ENCODE results near the gene PCNX3. TPM values are rescaled to one million over a fixed set of nuclear protein-coding genes. Genes with fewer than 3 reads are reported as not detected.
"Not testable (repeated sequence)": the region's sequence is repeated elsewhere in the genome, so short reads cannot be mapped to it uniquely, and the experiment has no call there.

The PCNX3 gene
- total and polyA plus RNA-seq, 7 donors: 6.5 to 15.5 (median 9.8) TPM

GRCh38 chr11:65672180-65672860 is 56.7 kb downstream of the PCNX3 start:
- no peaks in the 10 kb centered on the region for H3K27me3 ChIP-seq (ENCODE audit: insufficient read depth in 3 of 3, low read length in 2 of 3)
- no peaks in the 10 kb centered on the region for H3K9me3 ChIP-seq
- no peak for TF ChIP-seq CTCF (IDR thresholded peaks at IDR 0.05)
- ATAC-seq (no peak), DNase-seq (no peak)
- intact Hi-C loops (cut with DNase I): no loop called here
- H3K4me3 ChIP-seq: no peak overlapping the region
- H3K27ac ChIP-seq: no peak overlapping the region
- peaks cover 0 to 3% of the 10 kb centered on the region in 2 donors for H3K36me3 ChIP-seq (ENCODE audit: insufficient read depth in 1 of 2, low read depth in 1 of 2)
- no peaks in the 10 kb centered on the region for H3K4me1 ChIP-seq

GRCh38 chr11:65672982-65673381 is 57.4 kb downstream of the PCNX3 start:
- TF ChIP-seq CTCF (IDR thresholded peaks at IDR 0.05): no peak
- H3K36me3 ChIP-seq (ENCODE audit: insufficient read depth in 1 of 2, low read depth in 1 of 2): peaks cover 0 to 3% of the 10 kb centered on the region in 2 donors
- H3K27me3 ChIP-seq (ENCODE audit: insufficient read depth in 3 of 3, low read length in 2 of 3): no peaks in the 10 kb centered on the region
- intact Hi-C loops (cut with DNase I): no loop called here
- 85 to 97% (median 96%) methylated on average over 1 to 2 of the region's 2 CpGs for WGBS, 3 donors
- no peaks in the 10 kb centered on the region for H3K9me3 ChIP-seq
- H3K27ac ChIP-seq: no peak overlapping the region
- DNase-seq (no peak), ATAC-seq (no peak)
- H3K4me1 ChIP-seq: no peaks in the 10 kb centered on the region
- no peak overlapping the region for H3K4me3 ChIP-seq

- intact Hi-C loops (cut with DNase I): no loop called here
- Histone ChIP-seq H3K4me3 (no peak overlapping the region), H3K27me3 (ENCODE audit: insufficient read depth in 3 of 3, low read length in 2 of 3) (no peaks in the 10 kb centered on the region), H3K36me3 (ENCODE audit: insufficient read depth in 1 of 2, low read depth in 1 of 2) (no peaks in the 10 kb centered on the region), H3K9me3 (no peaks in the 10 kb centered on the region), H3K4me1 (no peaks in the 10 kb centered on the region), H3K27ac (no peak overlapping the region)
- ATAC-seq (no peak), DNase-seq (no peak)
- no peak for TF ChIP-seq CTCF (IDR thresholded peaks at IDR 0.05)
- WGBS, 3 donors: 80 to 82% (median 82%) methylated on average over 5 of the region's 5 CpGs
These were observed 64.7 kb downstream of the PCNX3 start for GRCh38 chr11:65680192-65680743.

GRCh38 chr11:65683480-65683879 is 67.9 kb downstream of the PCNX3 start:
- H3K27ac ChIP-seq; H3K27me3 ChIP-seq (ENCODE audit: insufficient read depth in 3 of 3, low read length in 2 of 3); H3K4me1 ChIP-seq; intact Hi-C loops (cut with DNase I); DNase-seq; H3K36me3 ChIP-seq (ENCODE audit: insufficient read depth in 1 of 2, low read depth in 1 of 2); H3K4me3 ChIP-seq; ATAC-seq; H3K9me3 ChIP-seq: not testable (repeated sequence)
- 78 to 80% (median 80%) methylated on average over 6 of the region's 6 CpGs for WGBS, 3 donors

- 64 to 73% (median 72%) methylated on average over 8 of the region's 8 CpGs for WGBS, 3 donors
- ATAC-seq (no peak), DNase-seq (no peak)
- Histone ChIP-seq H3K27ac (no peak overlapping the region), H3K27me3 (ENCODE audit: insufficient read depth in 3 of 3, low read length in 2 of 3) (no peaks in the 10 kb centered on the region), H3K36me3 (ENCODE audit: insufficient read depth in 1 of 2, low read depth in 1 of 2) (no peaks in the 10 kb centered on the region), H3K9me3 (no peaks in the 10 kb centered on the region), H3K4me3 (no peak overlapping the region), H3K4me1 (no peaks in the 10 kb centered on the region)
- TF ChIP-seq CTCF (IDR thresholded peaks at IDR 0.05): no peak
- intact Hi-C loops (cut with DNase I): no loop called here
These were observed 70.4 kb downstream of the PCNX3 start for GRCh38 chr11:65685981-65686380.

Other genes with a start within 250 kb of the PCNX3 start
- 1 to 10 TPM; 5.7 to 8.8 (median 7.2) TPM for gene SLC25A45, start 233.1 kb upstream of the PCNX3 start, total RNA-seq
- gene SLC25A45, start 233.1 kb upstream of the PCNX3 start, polyA plus RNA-seq: 10 to 100 TPM in 1 of 3 donors, 1 to 10 TPM in 2; 3.7 to 18.5 (median 6.1) TPM
- gene FRMD8, start 229.1 kb upstream of the PCNX3 start, total RNA-seq: 10 to 100 TPM in 3 of 4 donors, 1 to 10 TPM in 1; 7.4 to 27.7 (median 13.9) TPM
- gene FRMD8, start 229.1 kb upstream of the PCNX3 start, polyA plus RNA-seq: 10 to 100 TPM; 10.6 to 20.8 (median 12.9) TPM
- 1,000 to 10,000 TPM in 1 of 4 donors, 100 to 1,000 TPM in 3; 517 to 1,759 (median 646) TPM for gene NEAT1, start 193.0 kb upstream of the PCNX3 start, total RNA-seq
- gene NEAT1, start 193.0 kb upstream of the PCNX3 start, polyA plus RNA-seq: 100 to 1,000 TPM; 474 to 758 (median 716) TPM
- gene MALAT1, start 116.7 kb upstream of the PCNX3 start, total RNA-seq: over 10,000 TPM in 1 of 4 donors, 1,000 to 10,000 TPM in 3; 3,071 to 11,376 (median 4,986) TPM
- 100 to 1,000 TPM; 102 to 846 (median 299) TPM for gene MALAT1, start 116.7 kb upstream of the PCNX3 start, polyA plus RNA-seq
- gene SCYL1, start 90.7 kb upstream of the PCNX3 start, total RNA-seq: 100 to 1,000 TPM in 1 of 4 donors, 10 to 100 TPM in 3; 77.8 to 106 (median 92.6) TPM
- 10 to 100 TPM; 66.9 to 87.4 (median 79.4) TPM for gene SCYL1, start 90.7 kb upstream of the PCNX3 start, polyA plus RNA-seq
- 10 to 100 TPM; 27.9 to 82.3 (median 51.4) TPM for gene LTBP3, start 57.4 kb upstream of the PCNX3 start, total RNA-seq
- 10 to 100 TPM; 12.7 to 19.2 (median 17.2) TPM for gene LTBP3, start 57.4 kb upstream of the PCNX3 start, polyA plus RNA-seq
- gene ZNRD2, start 45.3 kb upstream of the PCNX3 start, total RNA-seq: 10 to 100 TPM; 31.6 to 43.5 (median 38.0) TPM
- gene ZNRD2, start 45.3 kb upstream of the PCNX3 start, polyA plus RNA-seq: 100 to 1,000 TPM in 1 of 3 donors, 10 to 100 TPM in 2; 58.8 to 118 (median 94.2) TPM
- 100 to 1,000 TPM in 1 of 4 donors, 10 to 100 TPM in 3; 59.0 to 110 (median 66.9) TPM for gene FAM89B, start 43.2 kb upstream of the PCNX3 start, total RNA-seq
- gene FAM89B, start 43.2 kb upstream of the PCNX3 start, polyA plus RNA-seq: 100 to 1,000 TPM in 1 of 3 donors, 10 to 100 TPM in 2; 66.9 to 112 (median 67.4) TPM
- gene EHBP1L1, start 39.7 kb upstream of the PCNX3 start, total RNA-seq: 100 to 1,000 TPM; 208 to 345 (median 282) TPM
- 100 to 1,000 TPM; 114 to 177 (median 170) TPM for gene EHBP1L1, start 39.7 kb upstream of the PCNX3 start, polyA plus RNA-seq
- gene KCNK7, start 20.0 kb upstream of the PCNX3 start, total RNA-seq: under 1 TPM in 3 of 4 donors, not detected in 1; 0.19 to 0.56 (median 0.27) TPM
- 1 to 10 TPM in 1 of 3 donors, under 1 TPM in 2; 0.22 to 1.4 (median 0.99) TPM for gene KCNK7, start 20.0 kb upstream of the PCNX3 start, polyA plus RNA-seq
- gene MAP3K11, start 1.6 kb upstream of the PCNX3 start, total RNA-seq: 10 to 100 TPM; 14.5 to 18.8 (median 16.8) TPM
- gene MAP3K11, start 1.6 kb upstream of the PCNX3 start, polyA plus RNA-seq: 10 to 100 TPM in 2 of 3 donors, 1 to 10 TPM in 1; 8.8 to 13.9 (median 10.7) TPM
- 10 to 100 TPM; 10.1 to 15.6 (median 11.3) TPM for gene SIPA1, start 22.3 kb downstream of the PCNX3 start, total RNA-seq
- gene SIPA1, start 22.3 kb downstream of the PCNX3 start, polyA plus RNA-seq: 10 to 100 TPM in 2 of 3 donors, 1 to 10 TPM in 1; 7.9 to 17.4 (median 13.7) TPM
- 10 to 100 TPM; 48.7 to 72.6 (median 65.2) TPM for gene RELA, start 47.1 kb downstream of the PCNX3 start, total RNA-seq
- gene RELA, start 47.1 kb downstream of the PCNX3 start, polyA plus RNA-seq: 10 to 100 TPM; 42.1 to 64.9 (median 64.0) TPM
- 10 to 100 TPM; 34.5 to 56.4 (median 41.8) TPM for gene KAT5, start 96.5 kb downstream of the PCNX3 start, total RNA-seq
- gene KAT5, start 96.5 kb downstream of the PCNX3 start, polyA plus RNA-seq: 10 to 100 TPM; 36.4 to 67.2 (median 51.2) TPM
- gene RNASEH2C, start 105.0 kb downstream of the PCNX3 start, total RNA-seq: 10 to 100 TPM; 17.5 to 38.4 (median 28.1) TPM
- gene RNASEH2C, start 105.0 kb downstream of the PCNX3 start, polyA plus RNA-seq: 10 to 100 TPM; 39.3 to 62.3 (median 47.1) TPM
- gene AP5B1, start 165.2 kb downstream of the PCNX3 start, total RNA-seq: 10 to 100 TPM in 2 of 4 donors, 1 to 10 TPM in 2; 8.8 to 16.3 (median 12.7) TPM
- 10 to 100 TPM in 1 of 3 donors, 1 to 10 TPM in 2; 6.1 to 20.5 (median 6.4) TPM for gene AP5B1, start 165.2 kb downstream of the PCNX3 start, polyA plus RNA-seq
- not detected for gene OVOL1, start 171.3 kb downstream of the PCNX3 start, total RNA-seq
- gene OVOL1, start 171.3 kb downstream of the PCNX3 start, polyA plus RNA-seq: under 1 TPM in 1 of 3 donors, not detected in 2; 0.01 TPM
- not detected for gene SNX32, start 218.2 kb downstream of the PCNX3 start, total RNA-seq
- gene SNX32, start 218.2 kb downstream of the PCNX3 start, polyA plus RNA-seq: under 1 TPM in 2 of 3 donors, not detected in 1; 0.05 to 0.20 TPM
- gene CFL1, start 242.4 kb downstream of the PCNX3 start, total RNA-seq: 100 to 1,000 TPM; 175 to 388 (median 238) TPM
- 100 to 1,000 TPM; 190 to 843 (median 225) TPM for gene CFL1, start 242.4 kb downstream of the PCNX3 start, polyA plus RNA-seq
- 10 to 100 TPM; 28.0 to 35.6 (median 31.4) TPM for gene MUS81, start 244.7 kb downstream of the PCNX3 start, total RNA-seq
- 10 to 100 TPM; 32.5 to 55.3 (median 44.4) TPM for gene MUS81, start 244.7 kb downstream of the PCNX3 start, polyA plus RNA-seq

Measured in psoas muscle (tissue), 8 donors.